Endodermal cell (in vitro differentiated cells): ENCODE measurements around the gene DOK6. TPM values are rescaled to one million over a fixed set of nuclear protein-coding genes. Genes with fewer than 3 reads are reported as not detected.

Experiments
- DNase-seq: peaks from one replicate; pipeline ENCODE4 v3.0.0-alpha.2; 2017
- H3K27ac ChIP-seq: 2 replicates; pipeline ENCODE4 v1.5.1; 2013; ENCODE audit warnings: mild to moderate bottlenecking, low read depth, low read length, moderate library complexity
- H3K27me3 ChIP-seq: 2 replicates; pipeline ENCODE4 v1.6.1; 2013; ENCODE audit warnings: mild to moderate bottlenecking, low read length, moderate library complexity; ENCODE audit not compliant: insufficient read depth, control insufficient read depth, poor library complexity, severe bottlenecking
- H3K36me3 ChIP-seq: 2 replicates; pipeline ENCODE4 v1.7.0; 2013; ENCODE audit warnings: mild to moderate bottlenecking, low read length, moderate library complexity; ENCODE audit not compliant: control insufficient read depth, insufficient read depth
- H3K4me1 ChIP-seq: one replicate; pipeline ENCODE4 v1.7.0; 2013; ENCODE audit warnings: low read length; ENCODE audit not compliant: control insufficient read depth, insufficient read depth
- H3K4me3 ChIP-seq: 2 replicates; pipeline ENCODE4 v1.5.1; 2013; ENCODE audit warnings: mild to moderate bottlenecking, low read length, moderate library complexity
- H3K9ac ChIP-seq: 2 replicates; pipeline ENCODE4 v1.6.1; 2013; ENCODE audit warnings: mild to moderate bottlenecking, low read length, moderate library complexity; ENCODE audit not compliant: poor library complexity, severe bottlenecking; ENCODE audit errors: extremely low read depth
- H3K9me3 ChIP-seq: 2 replicates; pipeline ENCODE4 v1.6.1; 2013; ENCODE audit warnings: mild to moderate bottlenecking, low read length, moderate library complexity; ENCODE audit not compliant: control insufficient read depth
- H3K27ac Mint-ChIP-seq: 2 replicates; pipeline ENCODE4 v1.8.0; 2020; ENCODE audit warnings: mixed read lengths
- H3K27me3 Mint-ChIP-seq: 2 replicates; pipeline ENCODE4 v1.8.0; 2021; ENCODE audit warnings: mild to moderate bottlenecking, mixed read lengths; ENCODE audit not compliant: insufficient read depth
- H3K36me3 Mint-ChIP-seq: 2 replicates; pipeline ENCODE4 v1.8.0; 2020; ENCODE audit warnings: low read depth, mixed read lengths
- H3K4me1 Mint-ChIP-seq: 2 replicates; pipeline ENCODE4 v1.8.0; 2020; ENCODE audit warnings: mixed read lengths
- H3K4me3 Mint-ChIP-seq: 2 replicates; pipeline ENCODE4 v1.8.0; 2020; ENCODE audit warnings: mild to moderate bottlenecking, moderate library complexity, mixed read lengths
- H3K9me3 Mint-ChIP-seq: 2 replicates; pipeline ENCODE4 v1.8.0; 2020; ENCODE audit warnings: mild to moderate bottlenecking, mixed read lengths
- CTCF ChIP-seq: fragments of 200-600 bp; sonication (generic); conservative IDR thresholded peaks from 2 replicates; pipeline ENCODE4 v1.5.0; 2021; ENCODE audit warnings: antibody characterized with exemption, mild to moderate bottlenecking
- WGBS, 2 experiments: methylation state at CpG; one replicate each; pipeline versions ENCODE4 v1.1.5 to v1.1.7; 2013; ENCODE audit warnings: missing lambda C conversion rate in 2 of 2, mixed read lengths in 1 of 2; ENCODE audit not compliant: insufficient coverage in 1 of 2, insufficient read length in 1 of 2; 5-methylcytosine and 5-hydroxymethylcytosine counted together
- total RNA-seq, 2 donors: library from RNA; stranded (reverse); fragmentation: NEBNext Ultra II Directional in 1 of 2; extraction: Animal tissue kit (Norgen Biotek cat#: 25700) in 1 of 2; gene quantifications; 2 replicates in 1 of 2; 3 replicates in 1 of 2; pipeline ENCODE4 v1.2.1, GENCODE V29; 2021

Gene DOK6
- total RNA-seq, 2 donors from 2014 or later = 5.7 to 5.9 TPM

GRCh38 chr18:69885841-69886531 is 485.3 kb downstream of the DOK6 start:
- Mint-ChIP-seq H3K27ac (no peak overlapping the region), H3K9me3 (no peaks in the 10 kb centered on the region), H3K4me3 (no peak overlapping the region), H3K36me3 (no peaks in the 10 kb centered on the region), H3K4me1 (peaks cover 3% of the 10 kb centered on the region), H3K27me3 (no peaks in the 10 kb centered on the region)
- Histone ChIP-seq H3K4me1 (no peaks in the 10 kb centered on the region), H3K36me3 (no peaks in the 10 kb centered on the region), H3K27me3 (no peaks in the 10 kb centered on the region), H3K9me3 (no peaks in the 10 kb centered on the region), H3K27ac (no peak overlapping the region), H3K9ac (no peak overlapping the region), H3K4me3 (no peak overlapping the region)
- TF ChIP-seq CTCF = no peak
- no peak for DNase-seq
- 93 to 97% methylated on average over 16 to 20 of the region's 20 CpGs for WGBS, 2 experiments

GRCh38 chr18:69887256-69887655 is 486.6 kb downstream of the DOK6 start:
- no peaks in the 10 kb centered on the region for H3K27me3 Mint-ChIP-seq
- Histone ChIP-seq H3K27me3 (no peaks in the 10 kb centered on the region), H3K9me3 (no peaks in the 10 kb centered on the region), H3K4me3 (no peak overlapping the region), H3K9ac (no peak overlapping the region), H3K27ac (no peak overlapping the region), H3K4me1 (no peaks in the 10 kb centered on the region), H3K36me3 (no peaks in the 10 kb centered on the region)
- 94 to 100% methylated on average over 1 to 2 of the region's 2 CpGs for WGBS, 2 experiments
- peaks cover 3% of the 10 kb centered on the region for H3K4me1 Mint-ChIP-seq
- TF ChIP-seq CTCF = no peak
- no peaks in the 10 kb centered on the region for H3K36me3 Mint-ChIP-seq
- no peak overlapping the region for H3K27ac Mint-ChIP-seq
- no peaks in the 10 kb centered on the region for H3K9me3 Mint-ChIP-seq
- no peak for DNase-seq
- H3K4me3 Mint-ChIP-seq = no peak overlapping the region

- Mint-ChIP-seq H3K4me3 (no peak overlapping the region), H3K9me3 (no peaks in the 10 kb centered on the region), H3K27me3 (no peaks in the 10 kb centered on the region), H3K27ac (no peak overlapping the region), H3K36me3 (no peaks in the 10 kb centered on the region), H3K4me1 (peaks cover 3% of the 10 kb centered on the region)
- WGBS, 2 experiments = 83 to 100% methylated on average over 1 to 2 of the region's 4 CpGs
- H3K4me3 ChIP-seq = no peak overlapping the region
- no peaks in the 10 kb centered on the region for H3K36me3 ChIP-seq
- TF ChIP-seq CTCF = no peak
- H3K4me1 ChIP-seq = no peaks in the 10 kb centered on the region
- no peak for DNase-seq
- H3K9ac ChIP-seq = no peak overlapping the region
- H3K27me3 ChIP-seq = no peaks in the 10 kb centered on the region
- H3K9me3 ChIP-seq = no peaks in the 10 kb centered on the region
- no peak overlapping the region for H3K27ac ChIP-seq
Observed at GRCh38 chr18:69889009-69889408, 488.3 kb downstream of the DOK6 start.
